ENCODE data around the gene GSK3A.

GSK3A gene

GRCh38 chr19:42196011-42197001 is 46.1 kb downstream of the GSK3A start:
- DNase-seq = no peak

GRCh38 chr19:42193706-42194105 is 48.7 kb downstream of the GSK3A start:
- peak; percentile 32 for DNase-seq

- no peak for DNase-seq
These were observed 49.1 kb downstream of the GSK3A start for GRCh38 chr19:42193294-42193693.

GRCh38 chr19:42191855-42192254 is 50.5 kb downstream of the GSK3A start:
- peak; percentile 99 for DNase-seq

- DNase-seq = peak; percentile 54
These were observed 51.1 kb downstream of the GSK3A start for GRCh38 chr19:42191330-42191729.

- DNase-seq = no peak
These were observed 53.3 kb downstream of the GSK3A start for GRCh38 chr19:42189133-42189532.

- no peak for DNase-seq
These were observed 53.7 kb downstream of the GSK3A start for GRCh38 chr19:42188665-42189064.

- DNase-seq = no peak
These were observed 57.1 kb downstream of the GSK3A start for GRCh38 chr19:42185277-42185676.

- peak; percentile 88 for DNase-seq
These were observed 58.0 kb downstream of the GSK3A start for GRCh38 chr19:42184401-42184861.

Data from DMS53 (cell line).